ENCODE measurements around the gene PRDM11. TPM values are rescaled to one million over a fixed set of nuclear protein-coding genes. Genes with fewer than 3 reads are reported as not detected.

PRDM11 gene
- 1 to 10 TPM; 2.5 to 2.6 TPM for polyA plus RNA-seq

GRCh38 chr11:45146072-45147016, at the start of gene PRDM11:
TSS of gene PRDM11 (plus strand) at chr11:45146639. CDS start at chr11:45181767, 35,128 bp downstream.
- Histone ChIP-seq H3K36me3 (ENCODE audit: control insufficient read depth in 2 of 2, insufficient read depth in 2 of 2, low read length in 1 of 2) (no peaks in the 10 kb centered on the region), H3K4me3 (ENCODE audit: low read depth in 1 of 2, low read length in 2 of 2) (peak within 1 kb of the TSS; percentile 70 to 72), H3K9me3 (ENCODE audit: control insufficient read depth in 2 of 2, insufficient read depth in 1 of 2, low read depth in 1 of 2, low read length in 1 of 2) (no peaks in the 10 kb centered on the region), H3K27ac (ENCODE audit: low read depth in 2 of 2, low read length in 1 of 2) (peak within 1 kb of the TSS; percentile 93 to 95), H3K4me1 (ENCODE audit: control insufficient read depth in 2 of 2, insufficient read depth in 2 of 2, low read length in 1 of 2) (peaks cover 0 to 3% of the 10 kb centered on the region in 2 donors), H3K27me3 (ENCODE audit: control insufficient read depth in 1 of 2, insufficient read depth in 2 of 2, low read length in 2 of 2) (no peaks in the 10 kb centered on the region)
- WGBS, 2 donors: 0 to 1% methylated on average over 74 to 93 of the region's 93 CpGs

GRCh38 chr11:45097721-45098493, 48.5 kb upstream of the PRDM11 start:
- no peak overlapping the region for H3K4me3 ChIP-seq (ENCODE audit: low read depth in 1 of 2, low read length in 2 of 2)
- H3K36me3 ChIP-seq (ENCODE audit: control insufficient read depth in 2 of 2, insufficient read depth in 2 of 2, low read length in 1 of 2): no peaks in the 10 kb centered on the region
- 24 to 36% methylated on average over 10 of the region's 10 CpGs for WGBS, 2 donors
- H3K27me3 ChIP-seq (ENCODE audit: control insufficient read depth in 1 of 2, insufficient read depth in 2 of 2, low read length in 2 of 2): no peaks in the 10 kb centered on the region
- H3K27ac ChIP-seq (ENCODE audit: low read depth in 2 of 2, low read length in 1 of 2): no peak overlapping the region
- peaks cover 0 to 3% of the 10 kb centered on the region in 2 donors for H3K9me3 ChIP-seq (ENCODE audit: control insufficient read depth in 2 of 2, insufficient read depth in 1 of 2, low read depth in 1 of 2, low read length in 1 of 2)
- peaks cover under 1 to 10% of the 10 kb centered on the region in 2 donors for H3K4me1 ChIP-seq (ENCODE audit: control insufficient read depth in 2 of 2, insufficient read depth in 2 of 2, low read length in 1 of 2)

GRCh38 chr11:45098929-45099328, 47.5 kb upstream of the PRDM11 start:
- WGBS, 2 donors: 78 to 83% methylated on average over 6 of the region's 6 CpGs
- H3K27ac ChIP-seq (ENCODE audit: low read depth in 2 of 2, low read length in 1 of 2): no peak overlapping the region
- H3K4me1 ChIP-seq (ENCODE audit: control insufficient read depth in 2 of 2, insufficient read depth in 2 of 2, low read length in 1 of 2): peaks cover 0 to 3% of the 10 kb centered on the region in 2 donors
- no peaks in the 10 kb centered on the region for H3K27me3 ChIP-seq (ENCODE audit: control insufficient read depth in 1 of 2, insufficient read depth in 2 of 2, low read length in 2 of 2)
- H3K4me3 ChIP-seq (ENCODE audit: low read depth in 1 of 2, low read length in 2 of 2): no peak overlapping the region
- H3K36me3 ChIP-seq (ENCODE audit: control insufficient read depth in 2 of 2, insufficient read depth in 2 of 2, low read length in 1 of 2): no peaks in the 10 kb centered on the region
- H3K9me3 ChIP-seq (ENCODE audit: control insufficient read depth in 2 of 2, insufficient read depth in 1 of 2, low read depth in 1 of 2, low read length in 1 of 2): peaks cover 0 to 3% of the 10 kb centered on the region in 2 donors

DNA sequence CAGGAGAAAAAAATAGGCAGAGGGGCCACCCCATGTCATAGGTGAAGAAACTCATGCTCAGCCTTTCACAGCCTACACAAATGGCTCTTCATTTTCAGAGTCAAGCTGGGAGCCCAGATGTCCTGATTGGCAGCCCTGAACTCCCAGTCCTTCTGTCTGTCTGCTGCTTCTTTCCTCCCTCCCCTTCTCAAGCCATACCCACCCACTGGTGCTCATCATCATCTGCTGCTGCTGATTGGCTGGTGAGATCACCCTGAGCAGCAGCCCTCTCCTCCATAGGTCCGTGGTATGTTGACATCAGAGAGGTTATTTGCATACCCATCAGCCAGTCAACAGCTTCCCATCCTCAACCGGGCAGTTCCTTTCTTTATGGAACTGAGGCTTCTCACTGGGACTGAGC, 46.1 kb upstream of the PRDM11 start:
- WGBS, 2 donors: 39 to 55% methylated on average over 2 of the region's 2 CpGs
- peaks cover 0 to 3% of the 10 kb centered on the region in 2 donors for H3K4me1 ChIP-seq (ENCODE audit: control insufficient read depth in 2 of 2, insufficient read depth in 2 of 2, low read length in 1 of 2)
- no peaks in the 10 kb centered on the region for H3K36me3 ChIP-seq (ENCODE audit: control insufficient read depth in 2 of 2, insufficient read depth in 2 of 2, low read length in 1 of 2)
- no peak overlapping the region for H3K27ac ChIP-seq (ENCODE audit: low read depth in 2 of 2, low read length in 1 of 2)
- no peaks in the 10 kb centered on the region for H3K27me3 ChIP-seq (ENCODE audit: control insufficient read depth in 1 of 2, insufficient read depth in 2 of 2, low read length in 2 of 2)
- no peaks in the 10 kb centered on the region for H3K9me3 ChIP-seq (ENCODE audit: control insufficient read depth in 2 of 2, insufficient read depth in 1 of 2, low read depth in 1 of 2, low read length in 1 of 2)
- no peak overlapping the region for H3K4me3 ChIP-seq (ENCODE audit: low read depth in 1 of 2, low read length in 2 of 2)

- no peaks in the 10 kb centered on the region for H3K9me3 ChIP-seq (ENCODE audit: control insufficient read depth in 2 of 2, insufficient read depth in 1 of 2, low read depth in 1 of 2, low read length in 1 of 2)
- H3K4me1 ChIP-seq (ENCODE audit: control insufficient read depth in 2 of 2, insufficient read depth in 2 of 2, low read length in 1 of 2): peaks cover 0 to 3% of the 10 kb centered on the region in 2 donors
- 51 to 58% methylated on average over 8 of the region's 8 CpGs for WGBS, 2 donors
- no peaks in the 10 kb centered on the region for H3K27me3 ChIP-seq (ENCODE audit: control insufficient read depth in 1 of 2, insufficient read depth in 2 of 2, low read length in 2 of 2)
- no peak overlapping the region for H3K4me3 ChIP-seq (ENCODE audit: low read depth in 1 of 2, low read length in 2 of 2)
- no peaks in the 10 kb centered on the region for H3K36me3 ChIP-seq (ENCODE audit: control insufficient read depth in 2 of 2, insufficient read depth in 2 of 2, low read length in 1 of 2)
- H3K27ac ChIP-seq (ENCODE audit: low read depth in 2 of 2, low read length in 1 of 2): no peak overlapping the region
These were observed 44.1 kb upstream of the PRDM11 start for GRCh38 chr11:45102361-45102809.

GRCh38 chr11:45102810-45103621, 43.4 kb upstream of the PRDM11 start:
- Histone ChIP-seq H3K36me3 (ENCODE audit: control insufficient read depth in 2 of 2, insufficient read depth in 2 of 2, low read length in 1 of 2) (no peaks in the 10 kb centered on the region), H3K4me1 (ENCODE audit: control insufficient read depth in 2 of 2, insufficient read depth in 2 of 2, low read length in 1 of 2) (peaks cover 0 to 2% of the 10 kb centered on the region in 2 donors), H3K9me3 (ENCODE audit: control insufficient read depth in 2 of 2, insufficient read depth in 1 of 2, low read depth in 1 of 2, low read length in 1 of 2) (no peaks in the 10 kb centered on the region), H3K27ac (ENCODE audit: low read depth in 2 of 2, low read length in 1 of 2) (no peak overlapping the region), H3K27me3 (ENCODE audit: control insufficient read depth in 1 of 2, insufficient read depth in 2 of 2, low read length in 2 of 2) (no peaks in the 10 kb centered on the region), H3K4me3 (ENCODE audit: low read depth in 1 of 2, low read length in 2 of 2) (no peak overlapping the region)
- 9 to 18% methylated on average over 8 of the region's 8 CpGs for WGBS, 2 donors

DNA sequence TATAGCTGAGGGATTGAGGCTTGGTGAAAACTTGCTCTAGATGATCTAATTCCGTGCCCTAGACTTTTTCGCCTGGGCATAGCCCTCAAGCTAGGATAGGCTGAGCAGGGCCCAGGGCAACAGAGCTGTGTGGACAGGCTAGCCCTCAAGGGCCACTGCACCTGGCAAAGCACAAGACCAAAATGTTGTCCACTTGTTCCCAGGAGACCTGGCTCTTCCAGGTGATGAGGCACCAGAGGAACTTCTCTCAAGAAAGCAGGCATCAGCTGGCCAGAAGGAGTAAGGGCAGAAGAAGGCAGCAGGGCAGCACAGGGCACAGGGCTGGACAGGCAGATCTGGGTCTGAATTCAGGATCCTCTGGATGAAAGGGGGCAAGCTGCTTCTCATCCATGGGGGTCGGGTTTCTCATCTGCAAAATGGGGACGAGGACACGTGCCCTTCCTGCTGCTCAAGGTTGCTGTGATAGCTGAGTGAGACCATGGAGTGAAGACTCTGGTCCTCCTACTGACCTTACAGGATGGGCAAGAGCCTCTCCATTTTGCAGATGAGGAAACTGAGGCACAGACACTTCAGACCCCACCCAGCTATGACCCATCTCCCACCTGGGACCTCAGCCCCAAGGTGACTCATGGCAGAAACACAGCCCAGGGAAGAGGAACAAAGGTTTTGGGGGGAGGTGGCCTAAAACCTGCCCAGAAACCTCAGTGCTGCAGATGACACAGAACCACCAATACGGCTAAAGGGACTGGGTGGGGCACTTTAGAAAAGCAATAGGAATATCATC, 42.2 kb upstream of the PRDM11 start:
- Histone ChIP-seq H3K4me3 (ENCODE audit: low read depth in 1 of 2, low read length in 2 of 2) (no peak overlapping the region), H3K27me3 (ENCODE audit: control insufficient read depth in 1 of 2, insufficient read depth in 2 of 2, low read length in 2 of 2) (no peaks in the 10 kb centered on the region), H3K4me1 (ENCODE audit: control insufficient read depth in 2 of 2, insufficient read depth in 2 of 2, low read length in 1 of 2) (no peaks in the 10 kb centered on the region), H3K27ac (ENCODE audit: low read depth in 2 of 2, low read length in 1 of 2) (no peak overlapping the region), H3K9me3 (ENCODE audit: control insufficient read depth in 2 of 2, insufficient read depth in 1 of 2, low read depth in 1 of 2, low read length in 1 of 2) (no peaks in the 10 kb centered on the region), H3K36me3 (ENCODE audit: control insufficient read depth in 2 of 2, insufficient read depth in 2 of 2, low read length in 1 of 2) (no peaks in the 10 kb centered on the region)
- WGBS, 2 donors: 77 to 80% methylated on average over 6 of the region's 6 CpGs

- no peak overlapping the region for H3K4me3 ChIP-seq (ENCODE audit: low read depth in 1 of 2, low read length in 2 of 2)
- H3K36me3 ChIP-seq (ENCODE audit: control insufficient read depth in 2 of 2, insufficient read depth in 2 of 2, low read length in 1 of 2): no peaks in the 10 kb centered on the region
- H3K27ac ChIP-seq (ENCODE audit: low read depth in 2 of 2, low read length in 1 of 2): no peak overlapping the region
- H3K9me3 ChIP-seq (ENCODE audit: control insufficient read depth in 2 of 2, insufficient read depth in 1 of 2, low read depth in 1 of 2, low read length in 1 of 2): no peaks in the 10 kb centered on the region
- no peaks in the 10 kb centered on the region for H3K4me1 ChIP-seq (ENCODE audit: control insufficient read depth in 2 of 2, insufficient read depth in 2 of 2, low read length in 1 of 2)
- no peaks in the 10 kb centered on the region for H3K27me3 ChIP-seq (ENCODE audit: control insufficient read depth in 1 of 2, insufficient read depth in 2 of 2, low read length in 2 of 2)
- 84% methylated on average over 4 of the region's 4 CpGs for WGBS, 2 donors
These were observed 41.7 kb upstream of the PRDM11 start for GRCh38 chr11:45104790-45105084.

Measured in esophagus (tissue), 2 donors.